Neural cell (in vitro differentiated cells): Measurements from ENCODE around the gene TMEM115.

Source experiments
- CTCF ChIP-seq: fragments of 450-650 bp; IDR thresholded peaks from 2 replicates; pipeline ENCODE4 v1.5.1; 2014; ENCODE audit warnings: antibody characterized with exemption, mild to moderate bottlenecking, moderate library complexity; ENCODE audit not compliant: poor library complexity, severe bottlenecking
- MXI1 ChIP-seq: fragments of 450-650 bp; conservative IDR thresholded peaks from 2 replicates; pipeline ENCODE4 v1.6.1; 2014; ENCODE audit warnings: antibody characterized with exemption, mild to moderate bottlenecking; ENCODE audit not compliant: poor library complexity, severe bottlenecking
- POLR2AphosphoS5 ChIP-seq: IDR thresholded peaks from 2 replicates; pipeline ENCODE4 v1.6.1; 2012
- RAD21 ChIP-seq: fragments of 450-650 bp; conservative IDR thresholded peaks from 2 replicates; pipeline ENCODE4 v1.6.1; 2014; ENCODE audit warnings: antibody characterized with exemption, mild to moderate bottlenecking, moderate library complexity
- TAF1 ChIP-seq: IDR thresholded peaks from 2 replicates; pipeline ENCODE4 v1.6.1; 2012; ENCODE audit warnings: low read depth
- TF ChIP-seq, protein P1 (sequence below): IDR thresholded peaks from 2 replicates; pipeline ENCODE4 v1.6.1; 2012; ENCODE audit warnings: borderline replicate concordance

DNA sequence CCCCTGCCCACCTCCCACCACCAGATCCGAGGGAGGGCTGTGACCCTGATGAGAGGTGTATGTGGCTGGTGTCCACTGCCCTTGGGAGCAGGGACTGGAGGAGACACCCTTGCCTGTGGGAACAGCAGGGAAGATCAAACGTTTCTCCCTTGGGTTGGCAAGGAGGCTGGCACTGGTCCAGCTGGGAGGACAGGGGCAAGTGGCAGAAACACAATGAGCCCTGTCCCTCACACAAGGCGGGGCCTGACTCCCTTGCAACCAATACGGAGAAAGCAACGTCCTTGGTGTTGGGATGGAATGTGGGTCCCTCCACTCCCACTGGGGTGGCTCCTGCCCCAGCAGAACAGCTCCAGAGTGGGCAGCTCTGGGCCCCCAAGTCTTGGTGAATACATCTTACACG lies 42.0 kb downstream of the TMEM115 start:
- TF ChIP-seq CTCF (no peak), MXI1 (no peak), POLR2AphosphoS5 (no peak), TAF1 (no peak), RAD21 (no peak)
- TF ChIP-seq, protein P1, sequence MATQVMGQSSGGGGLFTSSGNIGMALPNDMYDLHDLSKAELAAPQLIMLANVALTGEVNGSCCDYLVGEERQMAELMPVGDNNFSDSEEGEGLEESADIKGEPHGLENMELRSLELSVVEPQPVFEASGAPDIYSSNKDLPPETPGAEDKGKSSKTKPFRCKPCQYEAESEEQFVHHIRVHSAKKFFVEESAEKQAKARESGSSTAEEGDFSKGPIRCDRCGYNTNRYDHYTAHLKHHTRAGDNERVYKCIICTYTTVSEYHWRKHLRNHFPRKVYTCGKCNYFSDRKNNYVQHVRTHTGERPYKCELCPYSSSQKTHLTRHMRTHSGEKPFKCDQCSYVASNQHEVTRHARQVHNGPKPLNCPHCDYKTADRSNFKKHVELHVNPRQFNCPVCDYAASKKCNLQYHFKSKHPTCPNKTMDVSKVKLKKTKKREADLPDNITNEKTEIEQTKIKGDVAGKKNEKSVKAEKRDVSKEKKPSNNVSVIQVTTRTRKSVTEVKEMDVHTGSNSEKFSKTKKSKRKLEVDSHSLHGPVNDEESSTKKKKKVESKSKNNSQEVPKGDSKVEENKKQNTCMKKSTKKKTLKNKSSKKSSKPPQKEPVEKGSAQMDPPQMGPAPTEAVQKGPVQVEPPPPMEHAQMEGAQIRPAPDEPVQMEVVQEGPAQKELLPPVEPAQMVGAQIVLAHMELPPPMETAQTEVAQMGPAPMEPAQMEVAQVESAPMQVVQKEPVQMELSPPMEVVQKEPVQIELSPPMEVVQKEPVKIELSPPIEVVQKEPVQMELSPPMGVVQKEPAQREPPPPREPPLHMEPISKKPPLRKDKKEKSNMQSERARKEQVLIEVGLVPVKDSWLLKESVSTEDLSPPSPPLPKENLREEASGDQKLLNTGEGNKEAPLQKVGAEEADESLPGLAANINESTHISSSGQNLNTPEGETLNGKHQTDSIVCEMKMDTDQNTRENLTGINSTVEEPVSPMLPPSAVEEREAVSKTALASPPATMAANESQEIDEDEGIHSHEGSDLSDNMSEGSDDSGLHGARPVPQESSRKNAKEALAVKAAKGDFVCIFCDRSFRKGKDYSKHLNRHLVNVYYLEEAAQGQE: no peak
